ENCODE results near the gene KLC1.

Gene KLC1

DNA sequence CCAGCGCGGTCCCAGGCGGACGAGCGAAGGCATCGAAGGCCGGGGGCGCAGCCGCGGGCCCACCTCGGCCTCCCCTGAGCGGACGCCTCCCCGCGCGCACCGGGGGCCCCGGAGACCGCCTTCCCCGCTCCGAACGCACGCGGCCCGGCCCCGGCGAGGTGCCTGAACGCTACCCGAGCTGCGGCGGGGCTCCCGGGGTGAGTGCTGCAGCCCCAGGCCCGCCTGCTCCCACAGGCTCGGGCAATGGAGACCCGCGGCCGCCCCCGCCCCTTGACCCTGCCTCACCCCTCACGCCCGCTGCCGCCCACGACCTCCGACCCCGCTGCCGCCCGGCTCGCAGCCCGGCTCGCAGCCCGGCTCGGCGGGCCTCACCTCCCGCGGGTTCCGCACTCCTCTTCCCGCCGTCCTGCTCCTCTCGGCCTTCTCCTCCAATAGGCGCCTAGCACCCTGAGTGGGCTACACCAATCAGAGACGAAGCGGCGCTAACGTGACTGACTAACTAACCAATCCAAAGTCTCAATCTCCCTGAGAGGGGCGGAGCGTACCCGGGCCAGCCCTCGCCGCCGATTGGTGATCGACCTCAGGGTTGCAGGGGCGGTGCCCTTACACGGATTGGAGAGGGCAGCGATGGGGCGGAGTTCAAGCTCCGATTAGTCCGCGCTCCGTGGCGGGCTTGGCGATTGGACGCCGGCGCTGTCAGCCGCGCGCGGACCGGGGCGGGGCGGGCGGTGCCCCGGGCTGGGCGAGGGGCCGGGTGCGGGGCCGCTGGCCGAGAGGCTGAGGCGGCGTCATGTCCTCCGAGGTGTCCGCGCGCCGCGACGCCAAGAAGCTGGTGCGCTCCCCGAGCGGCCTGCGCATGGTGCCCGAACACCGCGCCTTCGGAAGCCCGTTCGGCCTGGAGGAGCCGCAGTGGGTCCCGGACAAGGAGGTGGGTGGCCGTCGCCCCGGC lies 86.3 kb downstream of the KLC1 start, which contains the start of the genes XRCC3 and ZFYVE21:
XRCC3 (minus strand) TSS at position 400 of the 949 bp plus-strand sequence. CDS start 4,364 bp downstream, outside the sequence.
ZFYVE21 (plus strand) TSS at position 759 of the 949 bp plus-strand sequence; CDS start at position 791, 32 bp downstream.
- peaks cover 14% of the 10 kb centered on the region; the same call in 1 of the 2 replicates for H3K36me3 ChIP-seq (ENCODE audit: insufficient read depth, low read length)
- no peaks in the 10 kb centered on the region for H3K9me3 ChIP-seq (ENCODE audit: low read depth, low read length)
- H3K9ac ChIP-seq (ENCODE audit: insufficient read length), result peak within 1 kb of the TSS; percentile 96
- TF ChIP-seq FOXP2 (optimal IDR thresholded peaks at IDR 0.05; ENCODE audit: control extremely low read depth, extremely low read length, insufficient read depth) (no peak), POLR2AphosphoS5 (IDR thresholded peaks at IDR 0.05; ENCODE audit: borderline replicate concordance, low read depth, low read length) (peak; percentile 47; the same call in 1 of the 2 replicates)
- H3K27ac ChIP-seq, result peak within 1 kb of the TSS; percentile 79
- DNase-seq (ENCODE audit: low read depth, low spot score), result peak; percentile 98
- peak within 1 kb of the TSS; percentile 90 for H3K4me3 ChIP-seq

DNA sequence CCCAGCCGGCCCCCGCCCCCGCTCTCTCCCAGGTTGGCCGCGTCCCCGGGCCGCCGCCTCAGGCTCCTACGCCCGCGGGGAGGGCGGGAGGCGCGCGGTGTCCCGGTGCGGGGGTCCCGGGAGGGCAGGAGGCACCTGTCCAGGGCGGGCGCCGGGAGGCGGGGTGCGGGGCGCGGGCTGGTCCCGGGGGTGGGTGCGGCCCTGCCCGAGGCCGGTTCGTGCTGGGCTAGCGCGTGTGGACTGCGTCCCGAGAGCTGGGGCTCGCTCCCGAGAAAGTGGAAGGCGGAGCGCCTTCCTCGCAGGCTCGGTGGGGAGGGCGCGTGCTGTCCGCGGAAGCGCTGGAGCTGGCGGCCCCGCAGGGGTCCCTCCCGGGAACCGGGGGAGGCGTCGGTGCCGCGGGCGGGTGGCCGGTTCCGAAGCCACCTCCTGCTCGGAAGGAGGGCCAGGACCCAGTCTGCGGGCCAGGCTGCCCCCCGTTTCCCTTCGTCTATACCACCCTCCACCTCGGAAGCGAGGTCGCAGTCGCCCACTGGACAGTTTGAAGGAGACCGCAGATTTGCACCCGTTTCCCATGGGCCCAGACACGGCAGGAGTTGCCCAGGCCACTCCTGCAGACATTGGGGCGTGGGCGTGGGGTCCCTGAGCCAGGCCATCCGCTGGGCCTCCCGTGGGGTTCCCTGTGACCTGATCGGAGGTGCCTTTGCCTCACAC lies 87.2 kb downstream of the KLC1 start:
- no peak for DNase-seq (ENCODE audit: low read depth, low spot score)

DNA sequence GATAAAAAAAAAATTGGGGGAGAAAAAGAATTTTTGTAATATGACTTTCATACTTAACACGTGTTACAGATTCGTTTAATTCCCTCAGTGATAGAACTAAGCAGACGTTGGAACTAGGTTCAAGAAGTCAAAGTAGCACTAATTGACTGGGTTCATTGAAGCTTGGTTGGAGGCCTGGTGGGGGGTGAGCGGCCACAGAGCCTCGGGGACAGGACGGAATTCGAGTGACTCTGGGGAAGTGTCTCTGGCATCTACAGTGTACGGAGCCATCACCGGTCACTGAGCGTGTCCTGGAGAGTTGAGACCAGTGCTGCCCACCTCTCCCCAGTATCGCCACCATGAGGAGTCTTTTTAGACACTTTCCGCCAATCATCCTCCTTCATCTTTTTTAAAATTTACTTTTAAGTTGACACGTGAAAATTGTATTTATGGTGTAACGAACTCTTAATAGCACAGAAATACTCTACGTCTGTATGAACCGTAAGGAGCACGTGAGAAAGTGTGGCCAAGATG lies 87.9 kb downstream of the KLC1 start:
- H3K9me3 ChIP-seq (ENCODE audit: low read depth, low read length), result no peaks in the 10 kb centered on the region
- H3K4me3 ChIP-seq, result peak overlapping the region; percentile 90
- no peak for DNase-seq (ENCODE audit: low read depth, low spot score)
- no peak overlapping the region for H3K27ac ChIP-seq
- TF ChIP-seq FOXP2 (optimal IDR thresholded peaks at IDR 0.05; ENCODE audit: control extremely low read depth, extremely low read length, insufficient read depth) (no peak), POLR2AphosphoS5 (IDR thresholded peaks at IDR 0.05; ENCODE audit: borderline replicate concordance, low read depth, low read length) (no peak), EZH2 (IDR thresholded peaks at IDR 0.05) (no peak)
- H3K36me3 ChIP-seq (ENCODE audit: insufficient read depth, low read length), result peaks cover 6% of the 10 kb centered on the region; the same call in 1 of the 2 replicates
- peak overlapping the region; percentile 85 for H3K9ac ChIP-seq (ENCODE audit: insufficient read length)

More for the DNA sequence above, 87.2 kb downstream of the KLC1 start:
- H3K27ac ChIP-seq, result no peak overlapping the region
- peak overlapping the region; percentile 90 for H3K4me3 ChIP-seq
- H3K9ac ChIP-seq (ENCODE audit: insufficient read length), result peak overlapping the region; percentile 85
- no peaks in the 10 kb centered on the region for H3K9me3 ChIP-seq (ENCODE audit: low read depth, low read length)
- H3K36me3 ChIP-seq (ENCODE audit: insufficient read depth, low read length), result peaks cover 8% of the 10 kb centered on the region; the same call in 1 of the 2 replicates
- no peak for TF ChIP-seq POLR2AphosphoS5 (IDR thresholded peaks at IDR 0.05; ENCODE audit: borderline replicate concordance, low read depth, low read length)
- no peak for TF ChIP-seq FOXP2 (optimal IDR thresholded peaks at IDR 0.05; ENCODE audit: control extremely low read depth, extremely low read length, insufficient read depth)
- TF ChIP-seq EZH2 (IDR thresholded peaks at IDR 0.05), result no peak

DNA sequence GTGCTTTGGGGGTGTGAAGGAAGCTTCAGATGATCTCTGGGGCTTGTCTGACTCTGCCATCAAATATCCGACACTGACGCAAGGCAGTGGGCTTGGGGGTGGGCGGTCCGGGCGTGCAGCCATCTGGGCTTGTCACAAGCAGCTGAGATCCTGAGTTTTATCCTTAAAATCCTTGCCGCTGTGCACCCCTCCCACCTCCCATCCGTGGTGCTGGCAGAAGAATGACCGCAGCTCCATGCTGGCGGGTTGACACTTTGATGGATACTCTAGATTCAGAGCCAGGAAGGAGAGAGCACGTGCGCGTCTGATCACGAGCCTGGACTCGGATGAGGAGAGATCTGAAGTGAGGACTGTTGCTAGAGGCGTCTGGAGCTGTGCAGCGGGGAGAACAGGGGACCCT lies 89.6 kb downstream of the KLC1 start:
- no peak overlapping the region for H3K9ac ChIP-seq (ENCODE audit: insufficient read length)
- no peak overlapping the region for H3K4me3 ChIP-seq
- H3K9me3 ChIP-seq (ENCODE audit: low read depth, low read length), result no peaks in the 10 kb centered on the region
- no peak for DNase-seq (ENCODE audit: low read depth, low spot score)
- H3K36me3 ChIP-seq (ENCODE audit: insufficient read depth, low read length), result peaks cover 6% of the 10 kb centered on the region; the same call in 1 of the 2 replicates
- TF ChIP-seq FOXP2 (optimal IDR thresholded peaks at IDR 0.05; ENCODE audit: control extremely low read depth, extremely low read length, insufficient read depth), result no peak
- no peak for TF ChIP-seq EZH2 (IDR thresholded peaks at IDR 0.05)
- no peak for TF ChIP-seq POLR2AphosphoS5 (IDR thresholded peaks at IDR 0.05; ENCODE audit: borderline replicate concordance, low read depth, low read length)
- H3K27ac ChIP-seq, result no peak overlapping the region

DNA sequence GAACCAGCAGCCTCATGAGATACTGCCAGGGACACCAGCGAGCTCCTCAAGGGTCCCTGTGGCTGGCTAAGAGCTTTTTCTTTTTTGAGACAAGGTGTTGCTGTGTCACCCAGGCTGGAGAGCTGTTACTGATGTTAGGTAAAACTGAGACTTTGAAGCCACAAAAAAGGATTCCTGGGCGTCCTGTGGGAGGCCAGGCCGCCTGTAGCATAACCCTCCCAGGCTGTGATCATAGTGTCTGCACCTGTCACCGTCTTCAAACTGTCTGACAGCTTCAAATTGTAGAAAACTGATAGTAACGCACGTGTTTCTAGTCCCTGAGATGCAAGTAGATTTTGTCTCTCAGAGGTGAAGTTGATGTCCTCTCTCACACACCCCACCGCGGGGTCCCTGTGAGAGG lies 90.7 kb downstream of the KLC1 start:
- Histone ChIP-seq H3K9me3 (ENCODE audit: low read depth, low read length) (no peaks in the 10 kb centered on the region), H3K4me3 (no peak overlapping the region), H3K9ac (ENCODE audit: insufficient read length) (no peak overlapping the region), H3K27ac (peak overlapping the region; percentile 26), H3K36me3 (ENCODE audit: insufficient read depth, low read length) (peaks cover 6% of the 10 kb centered on the region; the same call in 1 of the 2 replicates)
- DNase-seq (ENCODE audit: low read depth, low spot score), result no peak
- TF ChIP-seq FOXP2 (optimal IDR thresholded peaks at IDR 0.05; ENCODE audit: control extremely low read depth, extremely low read length, insufficient read depth) (no peak), POLR2AphosphoS5 (IDR thresholded peaks at IDR 0.05; ENCODE audit: borderline replicate concordance, low read depth, low read length) (no peak), EZH2 (IDR thresholded peaks at IDR 0.05) (no peak)

DNA sequence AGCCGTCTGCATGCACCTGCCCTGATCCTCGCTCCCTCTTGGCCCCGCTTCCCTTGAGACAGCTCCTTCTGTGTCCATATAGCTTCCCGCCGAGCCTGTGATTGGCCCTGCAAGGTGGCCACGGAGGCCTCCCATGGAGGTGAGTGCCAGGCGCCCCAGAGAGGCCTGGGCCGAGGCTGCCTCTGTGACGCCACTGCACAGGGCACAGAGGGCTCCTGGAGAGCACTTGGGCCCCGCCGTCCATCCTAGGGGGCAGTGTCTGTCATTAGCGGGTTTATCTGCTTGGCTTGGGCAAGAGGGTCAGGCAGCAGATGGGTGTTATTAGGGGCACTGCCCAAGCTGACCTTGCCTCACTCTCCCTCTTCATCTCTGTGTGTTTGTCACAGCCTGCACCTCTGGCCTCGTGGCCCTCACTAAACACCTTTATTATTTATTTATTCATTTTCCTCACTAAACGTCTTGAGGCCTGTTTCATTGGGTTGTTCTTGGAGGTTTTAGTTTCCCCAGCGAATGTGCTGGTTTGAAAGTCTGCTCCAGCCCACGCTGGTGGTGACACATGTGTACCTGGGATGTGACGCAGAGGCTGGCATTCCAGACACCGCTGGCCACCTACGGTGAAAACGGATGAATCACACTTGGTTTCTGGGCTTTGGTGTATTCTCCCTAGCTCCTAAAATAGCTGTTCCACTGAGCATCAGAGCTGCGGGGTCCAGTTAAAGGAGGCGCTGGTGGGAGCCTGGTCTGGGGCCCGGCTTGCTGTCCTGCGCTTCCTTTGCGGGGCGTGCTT lies 92.5 kb downstream of the KLC1 start:
- Histone ChIP-seq H3K4me3 (no peak overlapping the region), H3K9ac (ENCODE audit: insufficient read length) (no peak overlapping the region), H3K27ac (no peak overlapping the region), H3K9me3 (ENCODE audit: low read depth, low read length) (no peaks in the 10 kb centered on the region), H3K36me3 (ENCODE audit: insufficient read depth, low read length) (peaks cover 6% of the 10 kb centered on the region; the same call in 1 of the 2 replicates)
- TF ChIP-seq POLR2AphosphoS5 (IDR thresholded peaks at IDR 0.05; ENCODE audit: borderline replicate concordance, low read depth, low read length) (no peak), FOXP2 (optimal IDR thresholded peaks at IDR 0.05; ENCODE audit: control extremely low read depth, extremely low read length, insufficient read depth) (no peak), EZH2 (IDR thresholded peaks at IDR 0.05) (no peak)
- DNase-seq (ENCODE audit: low read depth, low spot score), result no peak

DNA sequence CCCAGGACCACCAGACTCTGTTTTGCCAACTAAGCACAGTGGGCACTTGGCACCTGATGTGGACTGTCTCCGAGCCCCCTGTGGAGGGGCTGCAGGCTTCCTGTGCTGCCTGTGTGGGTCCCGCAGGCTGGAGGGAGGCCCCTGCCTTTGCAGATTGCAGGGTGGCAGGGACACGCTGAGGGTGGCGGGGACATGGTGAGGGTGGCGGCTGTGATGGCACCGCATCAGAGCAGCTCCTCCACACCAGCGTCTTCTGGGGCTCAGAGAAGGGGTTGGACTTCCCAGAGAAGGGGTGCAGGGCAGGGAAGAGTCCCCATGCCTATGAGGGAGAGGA lies 94.7 kb downstream of the KLC1 start:
- Histone ChIP-seq H3K9me3 (ENCODE audit: low read depth, low read length) (no peaks in the 10 kb centered on the region), H3K27ac (no peak overlapping the region)
- TF ChIP-seq POLR2AphosphoS5 (IDR thresholded peaks at IDR 0.05; ENCODE audit: borderline replicate concordance, low read depth, low read length) (no peak), EZH2 (IDR thresholded peaks at IDR 0.05) (no peak), FOXP2 (optimal IDR thresholded peaks at IDR 0.05; ENCODE audit: control extremely low read depth, extremely low read length, insufficient read depth) (no peak)

More for the DNA sequence above, 94.7 kb downstream of the KLC1 start:
- peaks cover 9% of the 10 kb centered on the region for H3K36me3 ChIP-seq (ENCODE audit: insufficient read depth, low read length)
- DNase-seq (ENCODE audit: low read depth, low spot score), result no peak
- H3K4me3 ChIP-seq, result no peak overlapping the region
- H3K9ac ChIP-seq (ENCODE audit: insufficient read length), result no peak overlapping the region

All from SK-N-MC (cell line).